CD14-positive monocyte (primary cell): ENCODE data around the gene WNT9B. TPM values are rescaled to one million over a fixed set of nuclear protein-coding genes. Genes with fewer than 3 reads are reported as not detected.

ENCODE experiments used
- DNase-seq, 3 donors: peaks; one replicate each; pipeline ENCODE4 v3.0.0-alpha.2; 2011 to 2022
- H2AFZ ChIP-seq: 2 replicates; pipeline ENCODE4 v1.6.0; 2012; ENCODE audit warnings: mild to moderate bottlenecking, low read depth, low read length, inconsistent platforms; ENCODE audit not compliant: insufficient read depth, poor library complexity, severe bottlenecking
- H3K27ac ChIP-seq, 2 donors: 1 replicate in 1 of 2; 2 replicates in 1 of 2; pipeline ENCODE4 v1.5.1; 2012 to 2013; ENCODE audit warnings: low read length in 2 of 2, control low read depth in 1 of 2, inconsistent platforms in 1 of 2, low read depth in 1 of 2, mild to moderate bottlenecking in 1 of 2
- H3K27me3 ChIP-seq, 2 donors: one replicate each; pipeline versions ENCODE4 v1.6.0 to v1.6.1; 2011 to 2013; ENCODE audit warnings: low read length in 2 of 2; ENCODE audit not compliant: control insufficient read depth in 2 of 2, insufficient read depth in 2 of 2
- H3K36me3 ChIP-seq, 2 donors: replicated peaks in 1 of 2; 1 replicate in 1 of 2; 2 replicates in 1 of 2; pipeline versions ENCODE4 v1.5.1 to v1.6.1; 2012 to 2013; ENCODE audit warnings: low read length in 2 of 2, control low read depth in 1 of 2, inconsistent platforms in 1 of 2, mild to moderate bottlenecking in 1 of 2; ENCODE audit not compliant: insufficient read depth in 2 of 2, control insufficient read depth in 1 of 2
- H3K4me1 ChIP-seq, 2 donors: 1 replicate in 1 of 2; 2 replicates in 1 of 2; pipeline versions ENCODE4 v1.5.1 to v1.6.1; 2012 to 2013; ENCODE audit warnings: low read length in 2 of 2, control low read depth in 1 of 2, inconsistent platforms in 1 of 2, mild to moderate bottlenecking in 1 of 2, moderate library complexity in 1 of 2; ENCODE audit not compliant: insufficient read depth in 2 of 2, control insufficient read depth in 1 of 2
- H3K4me2 ChIP-seq: replicated peaks from 2 replicates; pipeline ENCODE3; 2012; ENCODE audit warnings: low read length, moderate library complexity, mild to moderate bottlenecking; ENCODE audit not compliant: poor library complexity, severe bottlenecking; ENCODE audit errors: extremely low read depth
- H3K4me3 ChIP-seq, 3 experiments: fragments of 200-600 bp in 1 of 3; sonication (generic) in 1 of 3; replicated peaks in 1 of 3; 1 replicate in 2 of 3; 2 replicates in 1 of 3; pipeline ENCODE4 v1.5.1; 2011 to 2013; ENCODE audit warnings: low read length in 3 of 3, mild to moderate bottlenecking in 3 of 3, control low read depth in 2 of 3, low read depth in 2 of 3, inconsistent platforms in 1 of 3, moderate library complexity in 1 of 3
- H3K79me2 ChIP-seq: 2 replicates; pipeline ENCODE4 v1.6.0; 2012; ENCODE audit warnings: mild to moderate bottlenecking, control low read depth, inconsistent platforms, low read length, moderate library complexity; ENCODE audit not compliant: insufficient read depth
- H3K9ac ChIP-seq: 2 replicates; pipeline ENCODE4 v1.6.0; 2017; ENCODE audit warnings: low read length, mild to moderate bottlenecking; ENCODE audit not compliant: insufficient read depth, poor library complexity, severe bottlenecking
- H3K9me3 ChIP-seq, 2 donors: replicated peaks in 1 of 2; 1 replicate in 1 of 2; 2 replicates in 1 of 2; pipeline versions ENCODE4 v1.5.1 to v1.6.1; 2012 to 2013; ENCODE audit warnings: low read length in 2 of 2, control low read depth in 1 of 2; ENCODE audit not compliant: control insufficient read depth in 1 of 2, insufficient read depth in 1 of 2
- H4K20me1 ChIP-seq: 2 replicates; pipeline ENCODE4 v1.6.0; 2012; ENCODE audit warnings: mild to moderate bottlenecking, low read length, control low read depth, moderate library complexity; ENCODE audit not compliant: insufficient read depth
- H3K27ac Mint-ChIP-seq, 7 donors: one replicate each; pipeline ENCODE4 v1.8.0; 2020; ENCODE audit warnings: mild to moderate bottlenecking in 7 of 7, mixed read lengths in 7 of 7, moderate library complexity in 6 of 7, inconsistent platforms in 2 of 7
- H3K27me3 Mint-ChIP-seq, 3 donors: one replicate each; pipeline ENCODE4 v1.8.0; 2021 to 2022; ENCODE audit warnings: low read depth in 3 of 3, mild to moderate bottlenecking in 3 of 3, mixed read lengths in 3 of 3, moderate library complexity in 3 of 3, inconsistent platforms in 1 of 3
- H3K36me3 Mint-ChIP-seq, 2 donors: one replicate each; pipeline ENCODE4 v1.8.0; 2020; ENCODE audit warnings: mixed read lengths in 2 of 2, inconsistent platforms in 1 of 2, mild to moderate bottlenecking in 1 of 2
- H3K4me1 Mint-ChIP-seq: one replicate; pipeline ENCODE4 v1.8.0; 2020; ENCODE audit warnings: mild to moderate bottlenecking, mixed read lengths
- H3K4me3 Mint-ChIP-seq, 2 donors: one replicate each; pipeline ENCODE4 v1.8.0; 2020; ENCODE audit warnings: mild to moderate bottlenecking in 2 of 2, mixed read lengths in 2 of 2, moderate library complexity in 1 of 2
- H3K9me3 Mint-ChIP-seq, 7 donors: one replicate each; pipeline ENCODE4 v1.8.0; 2020 to 2022; ENCODE audit warnings: mixed read lengths in 7 of 7, mild to moderate bottlenecking in 6 of 7, moderate library complexity in 6 of 7, inconsistent platforms in 2 of 7
- CTCF ChIP-seq: fragments of 200-600 bp; IDR thresholded peaks from one replicate; pipeline ENCODE4 v1.8.0; 2022; ENCODE audit warnings: antibody characterized with exemption, mild to moderate bottlenecking
- WGBS: methylation state at CpG from one replicate; pipeline ENCODE4 v1.1.5; 2013; ENCODE audit warnings: missing lambda C conversion rate; ENCODE audit not compliant: insufficient coverage; 5-methylcytosine and 5-hydroxymethylcytosine counted together
- intact Hi-C, 2 donors: fragments of 100-400 bp; cut with micrococcal nuclease; formaldehyde crosslinking; loops; one replicate each; pipeline versions ENCODE4 v1.15.0 to v1.15.1; 2023
- polyA plus RNA-seq, 3 donors: library from polyadenylated mRNA; depleted of rRNA in 1 of 3; unstranded in 2 of 3; stranded (reverse) in 1 of 3; fragments of 300-500 nt in 2 of 3; fragments of >200 nt in 1 of 3; fragmentation: Illumina TruSeq in 2 of 3; gene quantifications; 1 replicate in 2 of 3; 2 replicates in 1 of 3; pipeline ENCODE4 v1.2.3, GENCODE V29; 2012 to 2021

Gene WNT9B
- polyA plus RNA-seq, 3 donors: 0.19 TPM; not detected in 2

- Mint-ChIP-seq H3K27me3 (peaks cover 31 to 62% (median 35%) of the 10 kb centered on the region in 3 donors), H3K9me3 (peaks cover 0 to 10% (median 2%) of the 10 kb centered on the region in 7 donors), H3K27ac (no peak overlapping the region), H3K4me3 (no peak overlapping the region), H3K36me3 (no peaks in the 10 kb centered on the region), H3K4me1 (peaks cover 4% of the 10 kb centered on the region)
- no peak for TF ChIP-seq CTCF
- no peak for DNase-seq
- no peaks in the 10 kb centered on the region for H4K20me1 ChIP-seq
- H3K79me2 ChIP-seq: no peaks in the 10 kb centered on the region
- no peak overlapping the region for H3K27ac ChIP-seq
- no peak overlapping the region for H3K4me2 ChIP-seq
- peaks cover 0 to 15% of the 10 kb centered on the region in 2 donors for H3K9me3 ChIP-seq
- H3K9ac ChIP-seq: no peak overlapping the region
- H3K36me3 ChIP-seq: no peaks in the 10 kb centered on the region
- H3K4me1 ChIP-seq: no peaks in the 10 kb centered on the region
- peaks cover 11 to 24% of the 10 kb centered on the region in 2 donors for H3K27me3 ChIP-seq
- H3K4me3 ChIP-seq: no peak overlapping the region
- intact Hi-C loops: no loop called here
- no peak overlapping the region for H2AFZ ChIP-seq
- WGBS: no CpG with 5 or more reads among the region's 1 CpG
Measured at GRCh38 chr17:46826116-46826515, 25.3 kb upstream of the WNT9B start.

- intact Hi-C loops: no loop called here
- WGBS: no CpG with 5 or more reads among the region's 2 CpGs
- no peak overlapping the region for H3K9ac ChIP-seq
- Mint-ChIP-seq H3K27me3 (peaks cover 20 to 50% (median 24%) of the 10 kb centered on the region in 3 donors), H3K4me1 (no peaks in the 10 kb centered on the region), H3K9me3 (peaks cover 0 to under 1% (median 0%) of the 10 kb centered on the region in 7 donors), H3K27ac (no peak overlapping the region), H3K36me3 (no peaks in the 10 kb centered on the region), H3K4me3 (no peak overlapping the region)
- H3K4me2 ChIP-seq: no peak overlapping the region
- H4K20me1 ChIP-seq: no peaks in the 10 kb centered on the region
- H2AFZ ChIP-seq: no peak overlapping the region
- H3K9me3 ChIP-seq: peaks cover 0 to 4% of the 10 kb centered on the region in 2 donors
- H3K36me3 ChIP-seq: no peaks in the 10 kb centered on the region
- DNase-seq: no peak
- no peak overlapping the region for H3K27ac ChIP-seq
- no peak overlapping the region for H3K4me3 ChIP-seq
- no peaks in the 10 kb centered on the region for H3K4me1 ChIP-seq
- TF ChIP-seq CTCF: no peak
- H3K27me3 ChIP-seq: peaks cover 4 to 13% of the 10 kb centered on the region in 2 donors
- H3K79me2 ChIP-seq: no peaks in the 10 kb centered on the region
Measured at GRCh38 chr17:46827274-46827673, 24.1 kb upstream of the WNT9B start.
